Activated CD8-positive, alpha-beta T cell treated with anti-CD3 and anti-CD28 coated beads for 36 hours (primary cell): ENCODE data around the gene WLS. TPM values are rescaled to one million over a fixed set of nuclear protein-coding genes. Genes with fewer than 3 reads are reported as not detected.

Source experiments
- ATAC-seq: fragments of 200-7000 bp; cut with Tn5 transposase; one replicate; pipeline ENCODE4 v1.10.0; 2021; ENCODE audit warnings: mild to moderate bottlenecking, moderate library complexity
- CTCF ChIA-PET: fragments of 350-600 bp; sonication (Branson Sonifier 250); formaldehyde crosslinking; loops from one replicate; lab custom pipeline; 2021; ENCODE audit warnings: antibody characterized with exemption; lab: Charles Lee
- POLR2A ChIA-PET: fragments of 350-600 bp; sonication (Branson Sonifier 250); formaldehyde crosslinking; loops from one replicate; lab custom pipeline; 2021; ENCODE audit warnings: antibody characterized with exemption; lab: Charles Lee
- DNase-seq: peaks from one replicate; pipeline ENCODE4 v3.0.0-alpha.2; 2020
- H3K27ac Mint-ChIP-seq: one replicate; pipeline ENCODE4 v1.8.0; 2021; ENCODE audit warnings: mild to moderate bottlenecking, mixed read lengths
- H3K27me3 Mint-ChIP-seq: one replicate; pipeline ENCODE4 v1.8.0; 2021; ENCODE audit warnings: mixed read lengths
- H3K36me3 Mint-ChIP-seq: one replicate; pipeline ENCODE4 v1.8.0; 2021; ENCODE audit warnings: low read depth, mixed read lengths
- H3K4me1 Mint-ChIP-seq: one replicate; pipeline ENCODE4 v1.8.0; 2021; ENCODE audit warnings: low read depth, mixed read lengths
- H3K4me3 Mint-ChIP-seq: one replicate; pipeline ENCODE4 v1.8.0; 2021; ENCODE audit warnings: mild to moderate bottlenecking, moderate library complexity, mixed read lengths
- H3K9me3 Mint-ChIP-seq: one replicate; pipeline ENCODE4 v1.8.0; 2021; ENCODE audit warnings: mixed read lengths
- CTCF ChIP-seq: fragments of 200-600 bp; IDR thresholded peaks from one replicate; pipeline ENCODE4 v1.8.0; 2022; ENCODE audit warnings: antibody characterized with exemption, mild to moderate bottlenecking
- intact Hi-C: fragments of 100-400 bp; cut with micrococcal nuclease; formaldehyde crosslinking; loops from one replicate; pipeline ENCODE4 v1.10.0; 2022
- total RNA-seq, 2 experiments: library from RNA; stranded (reverse); gene quantifications; one replicate each; pipeline ENCODE4 v1.2.3, GENCODE V29; 2021

Gene WLS
- total RNA-seq, 2 experiments from 2014 or later: not detected

- intact Hi-C loops: no loop called here
- ATAC-seq (no peak), DNase-seq (no peak)
- ChIA-PET POLR2A (no interaction called here), CTCF (no interaction called here)
- TF ChIP-seq CTCF: no peak
- Mint-ChIP-seq H3K4me3 (no peak overlapping the region), H3K9me3 (no peaks in the 10 kb centered on the region), H3K27ac (no peak overlapping the region), H3K4me1 (no peaks in the 10 kb centered on the region), H3K27me3 (peaks cover 3% of the 10 kb centered on the region), H3K36me3 (no peaks in the 10 kb centered on the region)
Measured at GRCh38 chr1:68141071-68142021, 91.0 kb downstream of the WLS start.

GRCh38 chr1:68140536-68140935 lies 91.8 kb downstream of the WLS start:
- H3K36me3 Mint-ChIP-seq: no peaks in the 10 kb centered on the region
- no peaks in the 10 kb centered on the region for H3K4me1 Mint-ChIP-seq
- H3K9me3 Mint-ChIP-seq: no peaks in the 10 kb centered on the region
- H3K4me3 Mint-ChIP-seq: no peak overlapping the region
- CTCF ChIA-PET: no interaction called here
- DNase-seq (no peak), ATAC-seq (no peak)
- POLR2A ChIA-PET: no interaction called here
- H3K27ac Mint-ChIP-seq: no peak overlapping the region
- peaks cover 3% of the 10 kb centered on the region for H3K27me3 Mint-ChIP-seq
- intact Hi-C loops: no loop called here
- TF ChIP-seq CTCF: no peak

GRCh38 chr1:68136187-68136586 lies 96.1 kb downstream of the WLS start:
- no peak for TF ChIP-seq CTCF
- Mint-ChIP-seq H3K27ac (no peak overlapping the region), H3K27me3 (peaks cover 3% of the 10 kb centered on the region), H3K4me1 (no peaks in the 10 kb centered on the region), H3K9me3 (no peaks in the 10 kb centered on the region), H3K36me3 (no peaks in the 10 kb centered on the region), H3K4me3 (no peak overlapping the region)
- no peak for DNase-seq
- intact Hi-C loops: no loop called here
- no peak for ATAC-seq
- ChIA-PET POLR2A (no interaction called here), CTCF (no interaction called here)

- DNase-seq: no peak
- Mint-ChIP-seq H3K9me3 (no peaks in the 10 kb centered on the region), H3K36me3 (no peaks in the 10 kb centered on the region), H3K4me1 (no peaks in the 10 kb centered on the region), H3K27me3 (no peaks in the 10 kb centered on the region), H3K27ac (no peak overlapping the region), H3K4me3 (no peak overlapping the region)
- ATAC-seq: no peak
- ChIA-PET POLR2A (no interaction called here), CTCF (no interaction called here)
- TF ChIP-seq CTCF: no peak
- intact Hi-C loops: no loop called here
Measured at GRCh38 chr1:68132426-68133130, 99.7 kb downstream of the WLS start.

- DNase-seq (no peak), ATAC-seq (no peak)
- Mint-ChIP-seq H3K36me3 (no peaks in the 10 kb centered on the region), H3K4me3 (no peak overlapping the region), H3K4me1 (no peaks in the 10 kb centered on the region), H3K27me3 (no peaks in the 10 kb centered on the region), H3K9me3 (no peaks in the 10 kb centered on the region), H3K27ac (no peak overlapping the region)
- CTCF ChIA-PET: interaction anchor here (0.6 to 2.5 kb wide), 2 partner anchors 10 to 11 kb away, joined by 3 to 18 read pairs; no protein-coding TSS in a partner anchor
- TF ChIP-seq CTCF: no peak
- POLR2A ChIA-PET: no interaction called here
- intact Hi-C loops: no loop called here
Measured at GRCh38 chr1:68131261-68131660, 101.1 kb downstream of the WLS start.
